Activated naive CD8-positive, alpha-beta T cell treated with anti-CD3 and anti-CD28 coated beads for 36 hours (primary cell): ENCODE results near the gene SLC5A3. TPM values are rescaled to one million over a fixed set of nuclear protein-coding genes. Genes with fewer than 3 reads are reported as not detected.

Experiments used
- DNase-seq: peaks from one replicate; pipeline ENCODE4 v3.0.0; 2021
- H3K27ac Mint-ChIP-seq: one replicate; pipeline ENCODE4 v1.8.0; 2022; ENCODE audit warnings: mild to moderate bottlenecking, moderate library complexity, mixed read lengths
- H3K27me3 Mint-ChIP-seq: one replicate; pipeline ENCODE4 v1.8.0; 2022; ENCODE audit warnings: mild to moderate bottlenecking, mixed read lengths
- H3K36me3 Mint-ChIP-seq: one replicate; pipeline ENCODE4 v1.8.0; 2021; ENCODE audit warnings: mild to moderate bottlenecking, mixed read lengths
- H3K4me1 Mint-ChIP-seq: one replicate; pipeline ENCODE4 v1.8.0; 2021; ENCODE audit warnings: mixed read lengths
- H3K4me3 Mint-ChIP-seq: one replicate; pipeline ENCODE4 v1.8.0; 2022; ENCODE audit warnings: mild to moderate bottlenecking, moderate library complexity, mixed read lengths
- H3K9me3 Mint-ChIP-seq: one replicate; pipeline ENCODE4 v1.8.0; 2022; ENCODE audit warnings: mixed read lengths
- total RNA-seq, 2 experiments: library from RNA; stranded (reverse); gene quantifications; one replicate each; pipeline ENCODE4 v1.2.3, GENCODE V29; 2021

SLC5A3 gene
- total RNA-seq, 2 experiments from 2014 or later: 12.4 to 12.7 TPM

GRCh38 chr21:34078915-34079314, 5.5 kb downstream of the SLC5A3 start:
- Mint-ChIP-seq H3K4me1 (peaks cover 86% of the 10 kb centered on the region), H3K36me3 (peaks cover 77% of the 10 kb centered on the region)
- DNase-seq: peak; percentile 22

GRCh38 chr21:34080710-34081109, 7.3 kb downstream of the SLC5A3 start:
- DNase-seq: no peak
- peaks cover 84% of the 10 kb centered on the region for H3K4me1 Mint-ChIP-seq
- peaks cover 69% of the 10 kb centered on the region for H3K36me3 Mint-ChIP-seq
- H3K9me3 Mint-ChIP-seq: no peaks in the 10 kb centered on the region
- H3K27ac Mint-ChIP-seq: no peak overlapping the region
- no peaks in the 10 kb centered on the region for H3K27me3 Mint-ChIP-seq
- H3K4me3 Mint-ChIP-seq: no peak overlapping the region

More at GRCh38 chr21:34078915-34079314, 5.5 kb downstream of the SLC5A3 start:
- peak overlapping the region; percentile 84 for H3K27ac Mint-ChIP-seq
- H3K27me3 Mint-ChIP-seq: peaks cover 3% of the 10 kb centered on the region
- peak overlapping the region; percentile 50 for H3K4me3 Mint-ChIP-seq
- H3K9me3 Mint-ChIP-seq: no peaks in the 10 kb centered on the region

GRCh38 chr21:34082769-34083168, 9.4 kb downstream of the SLC5A3 start:
- Mint-ChIP-seq H3K4me1 (peaks cover 66% of the 10 kb centered on the region), H3K36me3 (peaks cover 54% of the 10 kb centered on the region), H3K27me3 (no peaks in the 10 kb centered on the region), H3K9me3 (no peaks in the 10 kb centered on the region), H3K4me3 (no peak overlapping the region), H3K27ac (peak overlapping the region; percentile 32)
- DNase-seq: no peak

DNA sequence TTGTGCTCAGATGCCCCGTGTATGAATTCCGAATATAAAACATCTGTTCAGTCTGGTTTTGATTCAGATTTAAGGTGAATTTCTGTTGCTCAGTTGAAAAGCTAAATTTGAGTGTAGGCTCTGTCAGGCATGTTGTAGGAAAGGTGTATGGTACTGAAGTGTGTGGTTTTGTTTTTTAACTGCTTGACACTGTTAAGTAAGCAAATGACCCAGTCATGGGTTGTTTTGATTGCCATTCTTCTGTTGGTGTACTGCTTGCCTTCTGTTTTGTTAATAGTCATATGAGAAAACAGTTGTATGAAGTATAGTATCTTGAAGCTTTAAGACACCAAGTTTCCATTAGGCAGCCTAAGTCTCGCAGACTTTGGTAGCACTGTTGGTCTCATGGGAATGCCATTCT, 10.0 kb downstream of the SLC5A3 start:
- Mint-ChIP-seq H3K4me1 (peaks cover 60% of the 10 kb centered on the region), H3K4me3 (no peak overlapping the region), H3K36me3 (peaks cover 51% of the 10 kb centered on the region)

DNA sequence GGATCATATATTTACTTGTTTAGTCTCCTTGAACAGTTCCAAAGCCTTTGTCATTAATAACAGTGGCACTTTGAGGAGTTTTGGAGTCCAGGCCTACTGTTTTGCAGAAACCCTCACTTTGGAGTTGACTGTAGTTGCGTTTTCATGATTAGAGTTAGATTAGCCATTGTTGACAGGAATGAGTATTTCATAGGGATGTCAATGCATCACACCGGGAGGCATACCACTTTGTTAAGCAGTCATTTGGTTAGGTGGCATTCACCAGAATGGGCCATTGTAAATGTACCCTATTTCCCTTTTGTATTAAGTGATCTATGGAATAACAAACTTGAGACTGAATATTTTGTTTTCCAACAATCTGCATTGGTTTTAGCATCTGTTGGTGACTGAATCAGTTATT, 11.8 kb downstream of the SLC5A3 start:
- peaks cover 49% of the 10 kb centered on the region for H3K36me3 Mint-ChIP-seq
- H3K4me3 Mint-ChIP-seq: no peak overlapping the region
- no peak for DNase-seq
- H3K27me3 Mint-ChIP-seq: no peaks in the 10 kb centered on the region
- H3K9me3 Mint-ChIP-seq: no peaks in the 10 kb centered on the region
- H3K27ac Mint-ChIP-seq: no peak overlapping the region
- H3K4me1 Mint-ChIP-seq: peaks cover 52% of the 10 kb centered on the region

More for the DNA sequence above, 10.0 kb downstream of the SLC5A3 start:
- Mint-ChIP-seq H3K27ac (peak overlapping the region; percentile 13), H3K27me3 (no peaks in the 10 kb centered on the region), H3K9me3 (no peaks in the 10 kb centered on the region)
- DNase-seq: no peak

GRCh38 chr21:34086887-34087306, 13.5 kb downstream of the SLC5A3 start:
- peaks cover 40% of the 10 kb centered on the region for H3K36me3 Mint-ChIP-seq
- no peaks in the 10 kb centered on the region for H3K9me3 Mint-ChIP-seq

GRCh38 chr21:34088752-34089151, 15.4 kb downstream of the SLC5A3 start:
- Mint-ChIP-seq H3K27ac (no peak overlapping the region), H3K27me3 (no peaks in the 10 kb centered on the region), H3K9me3 (no peaks in the 10 kb centered on the region), H3K36me3 (peaks cover 24% of the 10 kb centered on the region), H3K4me3 (no peak overlapping the region), H3K4me1 (peaks cover 44% of the 10 kb centered on the region)
- DNase-seq: no peak

More at GRCh38 chr21:34086887-34087306, 13.5 kb downstream of the SLC5A3 start:
- no peak for DNase-seq
- Mint-ChIP-seq H3K4me3 (no peak overlapping the region), H3K27ac (no peak overlapping the region), H3K4me1 (peaks cover 48% of the 10 kb centered on the region), H3K27me3 (no peaks in the 10 kb centered on the region)

DNA sequence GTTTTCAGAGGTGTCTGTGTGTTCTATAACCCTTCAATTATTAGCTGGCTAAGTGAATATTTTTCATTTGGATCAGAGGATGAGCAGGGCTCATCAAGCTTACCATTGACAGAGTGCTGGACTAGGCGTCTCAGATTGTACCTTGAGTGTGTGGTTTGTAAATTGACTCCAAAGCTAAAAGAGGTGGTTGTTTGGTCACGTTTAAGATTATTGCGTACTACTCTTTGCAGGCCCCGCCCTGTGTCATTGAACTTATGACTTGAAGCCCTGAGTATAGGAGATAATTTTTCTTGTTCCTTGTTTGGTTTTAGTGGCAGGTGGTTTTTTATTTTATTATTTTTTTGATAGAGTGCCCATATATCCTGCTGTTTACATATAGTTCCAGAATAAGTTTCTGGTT, 17.7 kb downstream of the SLC5A3 start:
- H3K4me3 Mint-ChIP-seq: no peak overlapping the region
- peak overlapping the region; percentile 23 for H3K27ac Mint-ChIP-seq
- H3K36me3 Mint-ChIP-seq: peaks cover 38% of the 10 kb centered on the region
- peaks cover 42% of the 10 kb centered on the region for H3K4me1 Mint-ChIP-seq
- H3K27me3 Mint-ChIP-seq: no peaks in the 10 kb centered on the region
- no peaks in the 10 kb centered on the region for H3K9me3 Mint-ChIP-seq
- DNase-seq: no peak

GRCh38 chr21:34091607-34092006, 18.2 kb downstream of the SLC5A3 start:
- Mint-ChIP-seq H3K36me3 (peaks cover 44% of the 10 kb centered on the region), H3K4me1 (peaks cover 44% of the 10 kb centered on the region), H3K4me3 (no peak overlapping the region), H3K9me3 (no peaks in the 10 kb centered on the region), H3K27me3 (no peaks in the 10 kb centered on the region), H3K27ac (no peak overlapping the region)
- DNase-seq: no peak

- H3K4me3 Mint-ChIP-seq: no peak overlapping the region
- no peak for DNase-seq
- peaks cover 52% of the 10 kb centered on the region for H3K36me3 Mint-ChIP-seq
- peaks cover 52% of the 10 kb centered on the region for H3K4me1 Mint-ChIP-seq
- no peaks in the 10 kb centered on the region for H3K27me3 Mint-ChIP-seq
- H3K9me3 Mint-ChIP-seq: no peaks in the 10 kb centered on the region
- peak overlapping the region; percentile 44 for H3K27ac Mint-ChIP-seq
These were observed 19.0 kb downstream of the SLC5A3 start for GRCh38 chr21:34092262-34092921.

- peaks cover 58% of the 10 kb centered on the region for H3K4me1 Mint-ChIP-seq
- H3K4me3 Mint-ChIP-seq: no peak overlapping the region
- H3K27me3 Mint-ChIP-seq: no peaks in the 10 kb centered on the region
- H3K27ac Mint-ChIP-seq: no peak overlapping the region
- H3K9me3 Mint-ChIP-seq: no peaks in the 10 kb centered on the region
- DNase-seq: no peak
- H3K36me3 Mint-ChIP-seq: peaks cover 58% of the 10 kb centered on the region
These were observed 19.7 kb downstream of the SLC5A3 start for GRCh38 chr21:34093083-34093482.

GRCh38 chr21:34094949-34095348, 21.6 kb downstream of the SLC5A3 start:
- no peaks in the 10 kb centered on the region for H3K27me3 Mint-ChIP-seq
- H3K36me3 Mint-ChIP-seq: peaks cover 63% of the 10 kb centered on the region
- no peak for DNase-seq
- peaks cover 64% of the 10 kb centered on the region for H3K4me1 Mint-ChIP-seq
- H3K9me3 Mint-ChIP-seq: no peaks in the 10 kb centered on the region
- no peak overlapping the region for H3K27ac Mint-ChIP-seq
- no peak overlapping the region for H3K4me3 Mint-ChIP-seq

DNA sequence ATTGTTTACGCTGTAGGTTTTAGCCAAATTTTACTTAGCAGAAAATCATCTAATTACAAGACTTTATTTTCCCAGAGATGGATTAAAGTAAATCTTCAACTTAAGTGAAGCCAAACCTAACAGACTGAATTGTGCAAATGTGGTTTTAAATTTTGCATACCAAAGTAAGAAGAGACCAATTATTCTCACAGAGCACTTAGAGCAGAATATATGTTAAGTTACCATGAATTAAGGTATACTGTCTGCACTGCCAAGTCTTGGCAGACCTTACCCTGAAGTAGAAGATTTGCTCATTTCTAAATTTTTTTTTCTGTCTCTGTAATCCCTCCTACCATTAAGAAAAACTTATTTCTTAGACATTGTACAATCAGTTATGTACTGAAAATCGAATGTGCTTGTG, 24.1 kb downstream of the SLC5A3 start:
- Mint-ChIP-seq H3K27me3 (no peaks in the 10 kb centered on the region), H3K36me3 (peaks cover 79% of the 10 kb centered on the region), H3K27ac (no peak overlapping the region), H3K9me3 (no peaks in the 10 kb centered on the region), H3K4me1 (peaks cover 73% of the 10 kb centered on the region), H3K4me3 (no peak overlapping the region)
- no peak for DNase-seq

- no peak for DNase-seq
- Mint-ChIP-seq H3K27me3 (no peaks in the 10 kb centered on the region), H3K4me3 (no peak overlapping the region), H3K36me3 (peaks cover 90% of the 10 kb centered on the region), H3K9me3 (no peaks in the 10 kb centered on the region), H3K4me1 (peaks cover 73% of the 10 kb centered on the region), H3K27ac (no peak overlapping the region)
These were observed 27.0 kb downstream of the SLC5A3 start for GRCh38 chr21:34100337-34100736.

DNA sequence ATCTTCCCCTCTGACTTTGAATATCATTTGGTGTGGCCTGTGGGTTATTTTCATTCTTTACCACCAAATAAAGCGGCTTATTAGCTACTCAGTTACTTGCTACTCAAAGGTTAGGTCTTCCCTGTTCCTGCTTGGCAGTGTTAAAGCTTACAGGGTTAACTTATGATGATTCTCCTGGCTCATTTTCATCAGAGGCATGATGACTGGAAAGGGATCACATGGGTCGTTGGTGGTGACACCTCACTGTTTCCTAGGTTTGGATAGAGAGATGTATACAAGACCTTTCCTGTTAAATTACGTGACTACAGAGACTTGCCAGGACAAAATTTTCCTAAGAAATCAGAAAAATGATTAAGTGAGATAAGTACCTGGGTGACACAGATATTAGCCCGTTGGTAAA, 27.4 kb downstream of the SLC5A3 start:
- no peaks in the 10 kb centered on the region for H3K27me3 Mint-ChIP-seq
- H3K4me1 Mint-ChIP-seq: peaks cover 77% of the 10 kb centered on the region
- H3K4me3 Mint-ChIP-seq: no peak overlapping the region
- no peak overlapping the region for H3K27ac Mint-ChIP-seq
- DNase-seq: no peak
- H3K36me3 Mint-ChIP-seq: peaks cover 90% of the 10 kb centered on the region
- H3K9me3 Mint-ChIP-seq: no peaks in the 10 kb centered on the region

- Mint-ChIP-seq H3K4me1 (peaks cover 51% of the 10 kb centered on the region), H3K27me3 (no peaks in the 10 kb centered on the region), H3K9me3 (no peaks in the 10 kb centered on the region), H3K4me3 (no peak overlapping the region), H3K36me3 (peaks cover 76% of the 10 kb centered on the region), H3K27ac (no peak overlapping the region)
- DNase-seq: no peak
These were observed 32.7 kb downstream of the SLC5A3 start for GRCh38 chr21:34105947-34106541.
